Limb (tissue), 2 donors: Measurements from ENCODE around the gene ANO6.

Experiments
- DNase-seq, 2 donors: peaks; one replicate each; pipeline ENCODE4 v3.0.0-alpha.2; 2016; ENCODE audit errors: extremely low spot score in 2 of 2

The ANO6 gene

GRCh38 chr12:45209784-45210183 is 6.1 kb upstream of the ANO6 start:
- no peak for DNase-seq

- no peak for DNase-seq
Observed at GRCh38 chr12:45212064-45212463, 3.8 kb upstream of the ANO6 start.

DNA sequence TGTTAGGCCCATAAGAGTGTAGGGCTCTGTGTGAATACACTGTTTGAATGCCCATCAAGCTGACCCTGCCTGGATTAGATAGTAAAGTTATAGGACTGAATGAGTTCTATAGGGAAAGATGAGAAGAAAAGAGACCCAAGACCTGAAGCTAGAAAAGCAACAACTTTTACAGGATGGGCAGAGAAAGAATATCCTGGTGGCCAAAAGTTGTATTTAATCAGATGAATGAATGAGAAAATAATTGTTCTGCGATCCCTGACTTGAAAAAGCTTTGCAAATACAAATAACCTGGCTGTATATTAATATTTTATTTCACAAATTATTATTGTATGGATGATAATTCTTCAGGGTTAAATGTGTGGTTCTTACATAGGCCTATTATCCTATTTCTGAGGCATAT is 2.8 kb upstream of the ANO6 start:
- no peak for DNase-seq

DNA sequence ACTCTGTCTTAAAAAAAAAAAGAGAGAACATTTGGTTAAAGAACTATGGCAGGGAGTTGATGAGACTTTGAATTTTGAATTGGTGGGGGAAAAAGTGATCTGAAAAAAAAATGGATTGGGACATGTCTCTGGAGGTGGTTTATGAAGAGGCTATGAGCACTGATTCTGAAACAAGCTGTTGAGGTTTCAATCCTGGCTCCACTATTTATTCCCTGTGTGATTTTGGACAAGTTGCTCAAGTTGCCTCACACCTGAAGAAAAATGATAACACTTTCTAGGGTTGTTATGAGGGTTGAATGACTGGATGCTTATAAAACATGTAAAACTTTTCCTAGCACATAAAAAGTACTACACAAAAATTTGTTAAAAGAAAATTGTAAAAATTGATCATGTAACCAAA is 1.8 kb upstream of the ANO6 start:
- DNase-seq = no peak

DNA sequence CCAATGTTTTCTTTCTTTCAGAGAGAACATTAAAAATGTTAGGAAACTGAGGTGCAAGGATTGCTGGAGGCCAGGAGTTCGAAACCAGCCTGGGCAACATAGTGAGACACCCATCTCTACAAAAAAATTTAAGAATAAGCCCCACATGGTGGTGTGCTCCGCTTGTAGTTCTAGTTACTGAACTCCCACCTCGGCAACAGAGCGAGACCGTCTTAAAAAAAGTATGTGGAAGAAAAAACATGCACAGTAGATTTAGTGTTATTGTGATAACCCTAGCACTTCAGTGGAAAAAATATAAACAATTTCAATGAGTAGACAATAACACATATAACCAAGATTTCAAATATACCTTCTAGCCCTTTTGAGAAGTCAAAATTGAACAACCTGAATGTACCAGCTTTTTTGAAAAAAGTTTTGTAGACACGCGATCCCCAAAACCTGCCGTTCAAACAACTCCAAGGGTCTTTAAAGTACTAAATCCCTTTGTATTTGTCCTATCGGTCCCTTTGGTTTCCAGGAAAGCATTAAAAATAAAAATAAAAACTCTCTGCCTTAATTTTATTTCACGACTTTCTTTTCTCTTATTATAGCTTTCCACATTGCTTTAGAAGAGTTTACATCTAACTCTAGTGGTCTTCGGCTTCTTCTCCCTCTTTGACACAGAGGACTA is 1.0 kb upstream of the ANO6 start:
- DNase-seq = no peak

DNA sequence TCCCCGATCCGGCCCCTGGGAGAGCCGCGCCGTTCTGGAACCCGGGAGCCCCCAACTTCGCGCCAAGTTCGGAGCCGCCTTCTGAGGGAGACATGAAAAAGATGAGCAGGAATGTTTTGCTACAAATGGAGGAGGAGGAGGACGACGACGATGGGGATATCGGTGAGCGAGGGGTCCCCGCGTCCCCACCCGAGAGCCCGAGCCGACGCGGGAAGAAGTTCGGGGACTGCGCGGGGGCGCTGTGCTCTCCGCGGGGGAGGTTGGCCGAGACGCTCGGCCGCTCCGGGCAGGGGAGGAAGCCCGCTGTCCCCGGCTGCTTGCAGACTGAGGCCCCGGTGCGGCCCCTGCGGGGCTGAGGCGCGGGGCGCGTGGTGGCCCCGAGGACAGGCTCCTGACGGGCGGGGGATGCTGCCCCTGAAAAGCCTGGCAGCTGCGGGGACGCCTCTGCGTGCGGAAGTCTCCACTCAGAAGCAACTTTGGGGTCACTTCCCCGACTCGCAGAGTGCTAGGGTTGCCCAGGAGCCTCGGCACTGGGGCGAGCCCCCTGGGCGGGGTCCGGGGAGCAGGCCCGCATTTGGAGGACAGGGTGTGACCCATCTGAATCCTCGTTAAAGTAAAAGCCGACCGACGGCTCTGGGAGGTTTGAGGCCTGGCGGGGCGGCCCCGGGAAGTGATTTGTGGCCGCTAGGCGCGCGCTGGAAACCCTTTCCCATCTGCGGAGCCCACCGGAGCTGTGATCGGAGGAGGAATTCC is 511 bp downstream of the ANO6 start:
- DNase-seq = peak; percentile 34 to 78

DNA sequence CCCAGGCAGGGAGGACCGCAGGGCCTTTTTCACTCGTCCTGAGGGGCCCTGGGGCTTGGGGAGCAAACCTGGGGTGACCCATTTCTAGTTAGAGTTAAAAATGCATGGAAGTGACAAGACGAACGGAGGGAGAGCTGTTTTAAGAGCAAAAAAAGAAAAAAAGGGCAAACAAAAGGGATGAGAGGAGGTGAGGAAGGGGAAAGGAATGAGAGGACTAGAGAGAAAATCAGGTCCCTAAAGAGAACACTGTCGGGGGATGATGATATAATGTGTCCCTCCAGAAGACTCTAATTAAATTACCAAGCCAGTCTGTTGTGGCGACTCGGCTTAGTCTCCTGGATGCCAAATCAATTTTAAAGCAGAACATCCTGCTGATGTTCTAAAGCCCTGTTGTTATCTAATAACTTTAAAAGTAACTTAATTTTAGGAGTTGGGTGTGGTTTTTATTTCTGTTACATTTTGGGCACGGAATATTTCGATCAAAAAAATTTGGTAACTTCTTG is 1.1 kb downstream of the ANO6 start:
- no peak for DNase-seq

GRCh38 chr12:45217846-45218245 is 2.0 kb downstream of the ANO6 start:
- no peak for DNase-seq

DNA sequence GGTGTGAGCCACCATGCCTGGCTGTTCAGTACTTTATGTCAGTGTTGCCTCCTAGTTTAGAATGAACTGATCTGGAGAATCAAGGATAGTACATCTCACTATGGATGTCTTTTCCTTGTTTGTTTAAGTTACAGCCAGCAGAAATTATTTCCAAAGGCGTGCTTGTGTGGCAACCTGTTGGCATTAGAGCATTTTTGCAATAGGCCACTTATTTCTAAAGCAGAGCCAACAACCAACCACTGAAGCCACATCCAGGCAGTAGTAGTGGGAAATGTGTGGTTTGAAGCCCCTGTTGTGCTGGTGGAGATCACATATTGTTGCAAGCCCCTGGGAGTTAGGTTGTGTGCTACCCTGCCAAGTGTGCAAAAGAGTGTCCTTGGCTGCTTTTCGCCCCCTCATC is 3.7 kb downstream of the ANO6 start:
- no peak for DNase-seq

DNA sequence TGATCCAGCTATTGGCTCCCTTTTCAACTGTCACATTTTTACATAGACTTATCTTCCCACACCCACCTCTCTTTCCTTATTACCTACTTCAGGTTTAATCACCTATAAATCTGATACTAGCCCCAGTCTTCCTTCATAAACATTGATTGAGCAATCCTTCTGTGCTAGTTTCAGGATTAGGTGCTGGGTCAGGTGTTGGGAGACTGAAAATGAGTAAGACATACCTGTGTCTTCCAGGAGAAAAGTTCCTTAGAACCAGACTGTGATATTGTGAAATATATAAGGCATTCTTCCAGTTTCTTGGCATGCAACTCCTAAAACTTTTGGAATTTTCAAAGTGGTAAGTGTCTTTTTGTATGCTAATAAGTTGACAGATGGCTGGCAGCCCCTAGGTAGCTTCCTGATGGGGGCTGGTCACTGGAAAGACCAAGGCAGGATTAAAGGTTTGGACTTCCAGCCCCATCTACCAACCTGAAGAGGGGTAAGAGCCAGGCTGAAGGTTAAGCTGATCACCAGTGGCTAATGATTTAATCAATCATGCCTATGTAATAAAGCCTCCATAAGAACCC is 4.6 kb downstream of the ANO6 start:
- no peak for DNase-seq

- DNase-seq = no peak
Observed at GRCh38 chr12:45220969-45221368, 5.1 kb downstream of the ANO6 start.

- DNase-seq = no peak
Observed at GRCh38 chr12:45223868-45224267, 8.0 kb downstream of the ANO6 start.

GRCh38 chr12:45224311-45224710 is 8.4 kb downstream of the ANO6 start:
- DNase-seq = no peak

GRCh38 chr12:45226021-45226420 is 10.1 kb downstream of the ANO6 start:
- no peak for DNase-seq

DNA sequence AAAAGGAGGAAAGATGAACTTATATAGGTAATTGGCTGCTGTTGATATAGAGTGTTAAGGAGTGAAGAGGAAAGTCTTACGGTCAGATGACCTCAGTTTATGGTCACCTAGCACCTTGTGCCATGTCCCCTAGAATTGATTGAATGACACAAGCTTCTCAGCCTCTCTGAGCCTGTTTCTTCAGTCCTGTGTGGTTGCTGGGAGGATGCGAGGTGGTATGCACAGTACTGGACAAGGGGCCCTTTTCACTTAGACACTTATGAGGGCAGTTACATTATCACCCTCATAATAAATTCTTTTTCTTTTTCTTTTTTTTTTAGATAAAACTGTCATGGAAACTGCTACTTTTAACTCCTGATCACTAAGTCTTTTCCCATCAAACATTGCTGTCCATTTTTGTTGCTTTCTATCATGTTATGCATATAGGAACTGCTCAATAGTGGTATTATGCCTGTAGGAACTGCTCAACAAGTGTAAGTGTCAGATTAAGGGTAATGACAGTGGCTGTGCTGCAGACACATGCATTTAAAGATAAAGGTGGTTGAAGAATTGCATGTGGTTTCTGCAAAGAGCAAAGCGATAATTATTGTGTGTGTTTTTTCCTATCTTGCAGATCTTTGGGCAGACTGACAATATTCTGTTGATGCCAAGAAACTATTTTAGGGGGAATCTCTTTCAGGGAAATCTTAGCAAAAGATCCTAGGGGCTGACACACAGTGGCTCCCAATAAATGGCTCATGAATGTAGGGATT is 11.6 kb downstream of the ANO6 start:
- no peak for DNase-seq

- peak in 1 of 2 donors; percentile 38 for DNase-seq
Observed at GRCh38 chr12:45231515-45232145, 15.7 kb downstream of the ANO6 start.

DNA sequence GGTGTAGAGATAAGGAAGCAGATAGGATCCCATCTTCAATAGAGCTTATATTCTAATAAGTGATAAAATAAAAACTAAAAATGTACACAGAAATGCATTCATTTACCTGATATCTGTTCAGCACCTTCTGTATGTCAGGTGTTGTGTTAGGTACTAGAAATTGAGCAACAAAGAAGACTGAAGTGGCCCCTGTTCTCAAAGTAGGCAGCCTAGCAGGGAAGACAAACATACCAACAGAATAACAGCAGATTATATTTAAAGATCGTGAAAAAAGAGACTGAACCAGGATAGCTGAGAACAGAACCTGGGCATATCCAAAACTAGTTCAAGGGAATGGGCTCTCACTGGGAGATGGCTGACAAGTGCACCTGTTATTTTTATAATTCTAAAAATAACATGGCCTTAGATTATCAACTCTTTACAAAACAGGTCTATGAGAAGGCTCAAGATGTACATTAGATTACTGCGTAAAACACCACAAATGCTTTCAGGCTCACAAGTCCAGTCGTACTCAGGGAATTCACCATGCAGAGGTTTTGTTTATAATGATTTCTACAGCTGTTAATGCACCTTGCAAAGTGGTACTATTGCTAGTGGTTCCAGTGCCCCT is 16.4 kb downstream of the ANO6 start:
- no peak for DNase-seq

DNA sequence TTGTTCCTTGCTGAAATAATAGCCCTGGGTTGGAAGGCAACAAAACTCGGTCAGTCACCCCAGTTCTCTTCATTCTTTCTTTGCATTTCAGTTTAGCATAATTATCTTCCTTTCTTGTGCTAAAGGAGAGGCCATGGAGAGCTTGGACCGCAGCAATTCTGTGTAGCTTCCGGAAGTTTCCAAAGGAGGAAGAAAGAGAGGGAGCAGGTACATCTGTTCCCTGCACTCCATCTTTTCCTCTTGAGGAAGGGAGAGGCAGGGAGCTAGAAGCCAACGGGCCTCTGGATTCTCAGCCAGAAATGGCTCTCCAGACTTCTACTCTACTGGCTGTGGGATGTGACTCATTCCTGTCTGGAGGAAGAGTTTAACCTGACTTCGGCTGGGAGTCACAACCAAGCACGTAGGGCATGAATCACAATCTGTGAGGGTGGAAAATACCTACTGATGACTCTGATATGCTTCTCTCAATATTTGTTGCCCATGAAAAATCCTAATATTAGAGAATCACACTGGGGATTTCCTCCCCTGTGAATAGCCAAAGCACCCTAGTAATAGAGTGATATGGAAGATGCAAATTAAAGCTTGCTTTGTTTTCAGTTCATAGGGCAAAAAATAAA is 17.0 kb downstream of the ANO6 start:
- no peak for DNase-seq

- DNase-seq = peak; percentile 71 to 73
Observed at GRCh38 chr12:45234139-45234865, 18.4 kb downstream of the ANO6 start.
